GM23338 (cell line): Measurements from ENCODE around the gene GRAMD1A. TPM values are rescaled to one million over a fixed set of nuclear protein-coding genes. Genes with fewer than 3 reads are reported as not detected.
"Not testable (repeated sequence)": the region's sequence is repeated elsewhere in the genome, so short reads cannot be mapped to it uniquely, and the experiment has no call there.

Source experiments
- ATAC-seq: fragments of 200-7000 bp; cut with Tn5 transposase; 3 replicates; pipeline ENCODE4 v1.9.1; 2020
- DNase-seq: peaks from one replicate; pipeline ENCODE4 v3.0.0-alpha.2; 2015; ENCODE audit warnings: low spot score
- H2AFZ ChIP-seq: fragments of 200-600 bp; sonication (generic); 2 replicates; pipeline ENCODE4 v1.8.0; 2016; ENCODE audit warnings: antibody characterized with exemption, mild to moderate bottlenecking, moderate library complexity
- H3F3A ChIP-seq: fragments of 200-600 bp; sonication (generic); replicated peaks from 2 replicates; pipeline ENCODE4 v1.8.0; 2017; ENCODE audit warnings: antibody characterized with exemption, mixed run types, low read depth
- H3K27ac ChIP-seq: fragments of 200-600 bp; sonication (generic); 2 replicates; pipeline ENCODE4 v1.6.1; 2016; ENCODE audit warnings: low read depth
- H3K27me3 ChIP-seq: fragments of 200-600 bp; sonication (generic); 2 replicates; pipeline ENCODE4 v1.8.0; 2016; ENCODE audit warnings: mild to moderate bottlenecking, mixed run types, moderate library complexity; ENCODE audit not compliant: insufficient read depth
- H3K36me3 ChIP-seq: fragments of 200-600 bp; sonication (generic); 2 replicates; pipeline ENCODE4 v1.8.0; 2016; ENCODE audit warnings: mild to moderate bottlenecking; ENCODE audit not compliant: insufficient read depth
- H3K4me1 ChIP-seq: fragments of 200-600 bp; sonication (generic); 2 replicates; pipeline ENCODE4 v1.8.0; 2016; ENCODE audit warnings: mild to moderate bottlenecking, moderate library complexity; ENCODE audit not compliant: insufficient read depth
- H3K4me2 ChIP-seq: fragments of 200-600 bp; sonication (generic); 2 replicates; pipeline ENCODE4 v1.7.1; 2017; ENCODE audit warnings: mixed run types
- H3K4me3 ChIP-seq: fragments of 200-600 bp; sonication (generic); 2 replicates; pipeline ENCODE4 v1.6.1; 2016; ENCODE audit warnings: mixed run types
- H3K79me2 ChIP-seq: fragments of 200-600 bp; sonication (generic); replicated peaks from 2 replicates; pipeline ENCODE4 v1.8.0; 2017; ENCODE audit warnings: mild to moderate bottlenecking; ENCODE audit not compliant: insufficient read depth
- H3K9me2 ChIP-seq: fragments of 200-600 bp; sonication (generic); 2 replicates; pipeline ENCODE4 v1.8.0; 2017; ENCODE audit not compliant: insufficient read depth
- H4K20me1 ChIP-seq: fragments of 200-600 bp; sonication (generic); replicated peaks from 2 replicates; pipeline ENCODE4 v1.8.0; 2017; ENCODE audit warnings: mild to moderate bottlenecking; ENCODE audit not compliant: insufficient read depth
- H3K27ac Mint-ChIP-seq: 2 replicates; pipeline ENCODE4 v1.8.0; 2020; ENCODE audit warnings: inconsistent platforms, mild to moderate bottlenecking, moderate library complexity, mixed read lengths
- H3K27me3 Mint-ChIP-seq: 3 replicates; pipeline ENCODE4 v1.8.0; 2022; ENCODE audit warnings: low read depth, mild to moderate bottlenecking, moderate library complexity, mixed read lengths, inconsistent platforms; ENCODE audit not compliant: insufficient read depth, poor library complexity
- H3K36me3 Mint-ChIP-seq: 3 replicates; pipeline ENCODE4 v1.8.0; 2021; ENCODE audit warnings: low read depth, mild to moderate bottlenecking, inconsistent platforms, moderate library complexity, mixed read lengths
- H3K4me1 Mint-ChIP-seq: 3 replicates; pipeline ENCODE4 v1.8.0; 2020; ENCODE audit warnings: mild to moderate bottlenecking, inconsistent platforms, mixed read lengths
- H3K4me3 Mint-ChIP-seq: 3 replicates; pipeline ENCODE4 v1.8.0; 2021; ENCODE audit warnings: moderate library complexity, mild to moderate bottlenecking, inconsistent platforms, mixed read lengths
- H3K9me3 Mint-ChIP-seq: 3 replicates; pipeline ENCODE4 v1.8.0; 2020; ENCODE audit warnings: moderate library complexity, mild to moderate bottlenecking, inconsistent platforms, mixed read lengths
- CREB1 ChIP-seq: fragments of 250-450 bp; sonication (Bioruptor Pico); IDR thresholded peaks from 2 replicates; pipeline ENCODE4 v1.5.0; 2020; ENCODE audit warnings: low read depth, mild to moderate bottlenecking, moderate library complexity
- EZH2phosphoT487 ChIP-seq: fragments of 200-600 bp; sonication (generic); IDR thresholded peaks from one replicate; pipeline ENCODE4 v1.8.1; 2018; ENCODE audit warnings: antibody characterized with exemption; ENCODE audit not compliant: unreplicated experiment
- POLR2AphosphoS5 ChIP-seq: IDR thresholded peaks from 2 replicates; pipeline ENCODE4 v1.6.1; 2016; ENCODE audit warnings: antibody characterized with exemption, low read depth
- ZNF331 ChIP-seq: fragments of 250-450 bp; sonication (Bioruptor Pico); IDR thresholded peaks from 2 replicates; pipeline ENCODE4 v1.5.0; 2020; ENCODE audit warnings: low read depth, mild to moderate bottlenecking, moderate library complexity
- ZNF462 ChIP-seq: fragments of 250-450 bp; sonication (Bioruptor Pico); IDR thresholded peaks from 2 replicates; pipeline ENCODE4 v1.5.0; 2020; ENCODE audit warnings: mild to moderate bottlenecking, moderate library complexity
- polyA plus RNA-seq: library from polyadenylated mRNA; unstranded; fragments of >200 nt; fragmentation: Nextera tagmentation; extraction: Ambion mirVana; gene quantifications from 2 replicates; pipeline ENCODE4 v1.2.1, GENCODE V29; 2016
- total RNA-seq: library from RNA; depleted of rRNA; stranded (reverse); fragments of >200 nt; shearing (Covaris generic); gene quantifications from 2 replicates; pipeline ENCODE4 v1.2.3, GENCODE V29; 2014

Gene GRAMD1A
- total and polyA plus RNA-seq, 2 experiments from 2014 or later: 122 to 174 TPM

GRCh38 chr19:34997071-34997617 lies 3.0 kb upstream of the GRAMD1A start:
- ATAC-seq (no peak), DNase-seq (no peak)
- Mint-ChIP-seq H3K9me3 (peaks cover 11% of the 10 kb centered on the region), H3K36me3 (peaks cover 13% of the 10 kb centered on the region), H3K4me3 (peak overlapping the region; percentile 25; the same call in 2 of the 3 replicates), H3K27me3 (peaks cover 29% of the 10 kb centered on the region), H3K27ac (peak overlapping the region; percentile 88), H3K4me1 (peaks cover 31% of the 10 kb centered on the region)
- 0 out of 2 replicates have a peak overlapping the region, but pooled peaks have one; percentile 0 for H2AFZ ChIP-seq
- H3K4me3 ChIP-seq: no peak overlapping the region
- H3F3A ChIP-seq: peaks cover 19% of the 10 kb centered on the region
- peak overlapping the region; percentile 25 for H3K4me2 ChIP-seq
- TF ChIP-seq EZH2phosphoT487 (no peak), ZNF462 (CRISPR knock-in tag) (no peak), CREB1 (CRISPR knock-in tag) (no peak), ZNF331 (CRISPR knock-in tag) (no peak), POLR2AphosphoS5 (no peak)
- H3K79me2 ChIP-seq: peaks cover 17% of the 10 kb centered on the region
- no peaks in the 10 kb centered on the region for H3K9me2 ChIP-seq
- peaks cover 38% of the 10 kb centered on the region for H3K4me1 ChIP-seq
- peaks cover 6% of the 10 kb centered on the region for H4K20me1 ChIP-seq
- peak overlapping the region; percentile 100 for H3K27ac ChIP-seq
- H3K27me3 ChIP-seq: no peaks in the 10 kb centered on the region
- H3K36me3 ChIP-seq: 0 out of 2 replicates have a peak, but pooled peaks cover 1% of the 10 kb centered on the region

- Histone ChIP-seq H3K4me2 (peak overlapping the region; percentile 86), H3K27ac (peak overlapping the region; percentile 100), H3K4me1 (peaks cover 48% of the 10 kb centered on the region), H3K4me3 (0 out of 2 replicates have a peak overlapping the region, but pooled peaks have one; percentile 90), H4K20me1 (peaks cover 15% of the 10 kb centered on the region), H3K79me2 (peaks cover 28% of the 10 kb centered on the region), H3F3A (peaks cover 19% of the 10 kb centered on the region)
- not testable (repeated sequence) for H3K36me3 ChIP-seq, H3K27ac Mint-ChIP-seq, H3K27me3 ChIP-seq, H2AFZ ChIP-seq, DNase-seq, H3K9me2 ChIP-seq, ATAC-seq
- H3K4me1 Mint-ChIP-seq: peaks cover 42% of the 10 kb centered on the region
- peak overlapping the region; percentile 81 for H3K4me3 Mint-ChIP-seq
- H3K27me3 Mint-ChIP-seq: peaks cover 25% of the 10 kb centered on the region
- peaks cover 24% of the 10 kb centered on the region for H3K36me3 Mint-ChIP-seq
- peaks cover 10% of the 10 kb centered on the region for H3K9me3 Mint-ChIP-seq
Observed at GRCh38 chr19:34998224-34998623, 1.9 kb upstream of the GRAMD1A start.
